Stimulated activated CD4-positive, alpha-beta T cell treated with anti-CD3 and anti-CD28 coated beads, Interleukin-1b, Interleukin-23, amount 100 ng/mL, for 1 hour (primary cell): Measurements from ENCODE around the gene SYNGR2.

Experiments
- DNase-seq, 2 donors: peaks; one replicate each; pipeline ENCODE4 v3.0.0-alpha.2; 2020; ENCODE audit warnings: low read depth in 2 of 2

Gene SYNGR2

GRCh38 chr17:78143214-78144146 lies 24.9 kb upstream of the SYNGR2 start:
- DNase-seq, result no peak

- no peak for DNase-seq
These were observed 24.1 kb upstream of the SYNGR2 start for GRCh38 chr17:78144147-78144719.

- no peak for DNase-seq
These were observed 23.4 kb upstream of the SYNGR2 start for GRCh38 chr17:78144736-78145641.

GRCh38 chr17:78146471-78146869 lies 21.9 kb upstream of the SYNGR2 start:
- no peak for DNase-seq

GRCh38 chr17:78146881-78147280 lies 21.5 kb upstream of the SYNGR2 start:
- DNase-seq, result no peak

- no peak for DNase-seq
These were observed 20.9 kb upstream of the SYNGR2 start for GRCh38 chr17:78147315-78147998.

- no peak for DNase-seq
These were observed 19.9 kb upstream of the SYNGR2 start for GRCh38 chr17:78148286-78149016.

- no peak for DNase-seq
These were observed 16.8 kb upstream of the SYNGR2 start for GRCh38 chr17:78151514-78152008.

- no peak for DNase-seq
These were observed 13.2 kb upstream of the SYNGR2 start for GRCh38 chr17:78154903-78155811.

GRCh38 chr17:78159575-78160158 lies 8.7 kb upstream of the SYNGR2 start:
- no peak for DNase-seq

GRCh38 chr17:78163881-78164747 lies 4.3 kb upstream of the SYNGR2 start:
- DNase-seq, result no peak

- no peak for DNase-seq
These were observed 3.4 kb upstream of the SYNGR2 start for GRCh38 chr17:78164748-78165607.

GRCh38 chr17:78166416-78166815 lies 2.0 kb upstream of the SYNGR2 start:
- no peak for DNase-seq

GRCh38 chr17:78168903-78169793 lies 767 bp downstream of the SYNGR2 start:
- peak; percentile 20 to 43 for DNase-seq

- no peak for DNase-seq
These were observed 2.6 kb downstream of the SYNGR2 start for GRCh38 chr17:78170692-78171590.
